CD4-positive, alpha-beta T cell treated with Interleukin-6 for 4 hours (primary cell): ENCODE results near the gene DDAH2.

Experiments
- DNase-seq: peaks from one replicate; pipeline ENCODE4 v3.0.0-alpha.2; 2020; ENCODE audit warnings: mixed read lengths

The DDAH2 gene

GRCh38 chr6:31729979-31730630, 1.0 kb upstream of the DDAH2 start:
- peak; percentile 74 for DNase-seq

DNA sequence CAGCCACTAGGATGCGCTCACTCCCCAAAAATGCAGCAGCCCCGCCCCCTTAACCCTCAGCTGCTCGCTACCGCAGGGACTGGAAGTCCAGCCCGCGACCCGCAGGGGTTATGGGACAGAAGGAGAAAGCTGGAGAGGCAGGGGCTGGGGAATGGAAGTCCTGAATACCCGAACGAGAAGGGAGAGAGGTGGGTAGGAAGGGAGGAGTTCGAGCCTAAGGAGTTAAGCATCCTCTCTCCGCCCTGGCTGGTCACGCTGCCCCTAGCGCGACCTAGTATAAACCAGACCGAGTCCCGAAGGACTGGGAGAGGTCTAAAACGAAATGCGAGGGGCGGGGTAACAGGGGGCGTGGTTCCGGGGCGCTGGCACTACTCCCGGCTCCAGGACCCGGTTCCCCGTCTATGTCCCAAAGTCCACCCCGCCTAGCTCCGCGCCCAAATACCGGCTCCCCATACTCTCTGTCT, 448 bp upstream of the DDAH2 start:
- peak; percentile 89 for DNase-seq

DNA sequence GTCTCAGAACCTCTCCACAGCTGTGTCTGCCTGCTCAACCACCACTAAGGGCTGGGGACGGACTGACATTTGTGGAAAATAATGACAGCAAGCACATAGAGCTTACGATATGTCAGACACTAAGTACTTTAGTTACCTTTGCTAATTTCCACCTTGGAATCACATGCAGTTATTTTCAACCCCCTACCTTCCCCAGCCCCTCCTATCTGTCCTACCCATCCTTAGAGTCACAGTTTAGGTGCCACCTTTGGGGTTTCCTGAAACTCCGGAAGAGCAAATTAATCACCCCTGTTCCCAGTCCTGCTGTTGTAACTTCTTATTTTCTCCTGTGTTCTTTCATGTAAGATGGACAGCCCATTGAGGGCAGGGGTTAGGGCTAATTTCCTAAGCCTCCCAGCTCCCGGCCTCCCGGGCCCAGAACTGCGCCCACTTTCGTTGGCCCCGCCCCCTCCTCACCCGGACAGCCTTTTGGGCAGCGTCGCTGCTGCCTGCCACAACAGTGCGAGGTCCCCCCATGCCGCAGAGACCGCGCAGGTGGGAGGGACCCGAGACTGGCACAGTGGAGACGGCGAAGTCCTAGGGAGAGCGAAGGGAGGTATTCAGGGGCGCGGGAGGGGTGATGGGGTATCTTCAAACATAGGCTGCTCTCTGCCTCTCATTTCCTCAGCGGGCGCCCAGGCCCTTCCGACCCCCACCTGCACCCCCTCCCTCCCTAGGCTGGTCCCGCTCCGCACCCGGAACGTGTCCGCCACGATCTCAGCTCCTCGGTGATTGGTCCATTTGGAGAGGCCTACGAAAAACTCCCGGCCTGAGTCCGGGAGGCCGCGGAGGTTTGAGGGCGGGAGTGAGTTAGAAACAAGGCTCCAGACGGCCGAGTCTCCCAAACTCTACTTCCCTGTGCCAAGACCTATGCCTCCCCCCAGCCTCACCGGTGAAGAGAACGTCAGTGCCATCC, 1.1 kb downstream of the DDAH2 start:
- DNase-seq, result no peak

GRCh38 chr6:31727034-31727716, 1.9 kb downstream of the DDAH2 start:
- DNase-seq, result peak; percentile 54

DNA sequence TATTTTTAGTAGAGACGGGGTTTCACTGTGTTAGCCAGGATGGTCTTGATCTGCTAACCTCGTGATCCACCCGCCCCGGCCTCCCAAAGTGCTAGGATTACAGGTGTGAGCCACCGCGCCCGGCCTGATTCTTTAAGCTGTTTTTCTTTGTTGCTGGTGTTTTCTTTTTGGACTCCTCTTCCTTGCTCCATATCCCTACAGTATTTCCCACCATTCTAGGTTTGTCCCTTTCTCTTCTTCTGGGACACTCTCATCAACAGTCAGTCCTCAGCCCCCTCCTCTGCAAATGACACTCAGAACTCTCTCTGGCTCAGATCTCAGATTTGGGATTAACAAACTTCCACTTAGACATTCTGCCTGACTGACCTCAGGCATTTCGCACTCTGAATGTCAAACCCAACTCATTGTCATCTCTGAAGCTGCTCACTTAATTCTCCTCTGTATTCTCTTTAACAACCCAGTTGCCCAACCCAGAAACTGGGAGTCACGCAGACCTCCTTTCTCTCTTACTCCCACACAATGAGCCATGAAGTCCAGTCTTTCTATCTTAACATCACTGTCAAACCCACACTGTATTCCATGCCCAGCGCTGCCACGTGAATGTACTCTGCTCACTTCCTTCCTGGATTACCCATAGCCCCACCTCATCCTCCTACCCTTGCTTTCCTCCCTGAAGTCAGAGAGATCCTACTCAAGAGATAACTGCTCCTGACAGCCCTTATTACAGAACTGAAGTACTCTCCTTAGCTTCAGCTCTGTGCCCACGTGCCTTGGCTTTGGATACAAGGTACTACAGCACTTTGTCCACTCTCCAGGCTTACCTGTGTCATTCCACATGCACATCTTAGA, 3.4 kb downstream of the DDAH2 start:
- DNase-seq, result no peak

DNA sequence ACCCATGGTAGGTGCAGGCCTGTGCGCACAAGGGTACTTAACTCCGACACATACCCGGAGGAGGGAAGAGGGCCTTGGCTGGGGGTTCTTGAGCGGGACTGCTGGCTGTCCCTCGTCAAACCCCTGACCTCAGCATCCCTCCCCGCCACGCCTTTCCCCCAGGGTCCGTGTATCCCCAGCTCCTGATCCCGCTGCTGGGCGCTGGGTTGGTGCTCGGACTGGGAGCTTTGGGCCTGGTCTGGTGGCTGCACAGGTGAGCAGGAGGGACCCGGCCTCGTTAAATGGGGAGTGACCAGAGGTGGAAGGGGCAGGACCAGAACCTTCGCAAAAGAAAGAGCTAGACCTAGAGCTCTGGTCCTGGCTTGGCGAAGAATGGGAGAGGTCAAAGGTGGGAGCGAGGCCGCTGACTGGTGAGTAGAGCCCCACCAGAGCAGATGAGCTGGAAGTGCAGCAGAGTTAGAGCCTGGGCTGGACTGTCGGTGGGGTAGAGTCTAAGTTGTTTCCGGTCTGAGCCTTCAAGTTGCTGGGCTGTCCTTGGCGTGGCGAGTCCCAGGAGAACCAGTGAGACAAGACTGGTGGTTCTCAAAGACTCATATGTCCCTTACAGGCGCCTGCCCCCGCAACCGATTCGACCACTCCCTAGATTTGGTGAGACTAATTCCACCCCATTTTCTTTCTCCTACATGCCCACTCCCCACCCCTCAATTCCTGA, 5.0 kb downstream of the DDAH2 start:
- no peak for DNase-seq

- DNase-seq, result no peak
Observed at GRCh38 chr6:31723245-31723979, 5.7 kb downstream of the DDAH2 start, which contains the start of gene MPIG6B. TSS of gene MPIG6B (plus strand) at chr6:31723373. CDS start at chr6:31723384, 11 bp downstream.

- no peak for DNase-seq
Observed at GRCh38 chr6:31722173-31722572, 6.9 kb downstream of the DDAH2 start.

- DNase-seq, result no peak
Observed at GRCh38 chr6:31721351-31722020, 7.6 kb downstream of the DDAH2 start, which contains the start of gene LY6G6C. TSS of gene LY6G6C (minus strand) at chr6:31721746. CDS start at chr6:31721679, 67 bp downstream.

DNA sequence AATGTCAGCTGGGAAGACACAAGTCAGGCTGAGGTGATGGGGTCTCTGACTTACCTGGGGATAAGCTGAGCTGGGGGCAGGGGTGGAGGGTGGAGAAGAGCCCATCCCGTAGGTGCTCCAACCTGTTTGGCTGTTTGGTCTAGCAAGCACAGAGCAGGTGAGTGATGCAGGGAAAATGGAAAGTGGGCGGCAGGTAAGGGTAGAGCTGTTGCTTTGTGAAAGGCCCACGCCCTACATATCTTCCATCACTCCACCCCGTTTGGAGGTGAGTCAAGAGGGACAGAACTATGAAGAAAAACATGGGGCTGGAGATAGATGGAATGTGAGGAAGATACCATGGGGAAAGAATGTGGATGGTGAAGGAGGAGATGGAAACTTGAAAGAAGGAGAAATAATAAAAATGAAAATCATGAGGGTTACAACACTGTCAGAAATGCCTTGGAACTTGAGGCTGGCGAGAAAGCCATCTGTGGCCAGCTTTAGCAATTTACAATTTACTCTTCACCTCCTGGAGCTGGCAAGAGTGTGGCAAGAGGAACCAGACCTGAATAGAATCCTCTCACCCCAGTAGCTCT, 8.8 kb downstream of the DDAH2 start:
- DNase-seq, result no peak

DNA sequence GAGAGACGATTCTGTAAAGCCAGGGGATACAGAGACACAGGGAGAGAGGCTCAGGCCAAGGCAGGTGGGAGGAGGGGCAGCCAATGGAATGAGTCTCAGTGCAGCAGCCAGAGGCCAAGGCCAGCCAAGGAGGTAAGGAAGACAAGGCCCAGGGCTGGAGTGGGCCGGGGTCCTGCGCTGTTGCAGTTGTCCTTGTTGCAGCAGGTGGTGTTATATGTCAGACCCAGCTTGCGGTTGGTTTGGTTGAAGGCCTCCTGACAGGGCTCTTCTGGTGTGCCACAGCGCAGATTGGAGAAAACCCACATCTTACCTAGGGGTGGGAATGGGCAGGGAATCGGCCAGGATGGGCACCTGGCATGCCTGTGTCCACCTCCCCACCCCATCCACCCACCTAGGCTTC, 10.1 kb downstream of the DDAH2 start:
- no peak for DNase-seq

DNA sequence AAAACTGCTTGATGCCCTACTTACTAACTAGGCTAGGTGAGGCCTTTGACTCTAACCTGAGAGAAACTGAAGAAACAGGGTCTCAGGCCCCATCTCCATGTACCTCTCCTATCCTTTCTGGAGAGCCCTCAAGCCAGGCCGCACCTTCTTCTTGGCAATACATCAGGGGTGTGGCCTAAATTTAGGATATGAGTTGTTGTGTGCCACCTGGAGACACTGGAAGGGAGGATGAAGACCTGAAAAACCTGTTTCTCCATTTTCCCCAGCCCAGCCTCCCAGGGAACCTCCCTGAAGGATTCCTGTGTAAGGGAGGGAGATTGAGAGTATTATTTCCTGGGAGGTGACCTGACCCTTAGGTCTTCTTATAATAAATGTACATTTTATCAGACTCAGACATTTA, 10.8 kb downstream of the DDAH2 start:
- DNase-seq, result no peak

GRCh38 chr6:31717499-31718222, 11.4 kb downstream of the DDAH2 start:
- DNase-seq, result no peak

GRCh38 chr6:31715022-31715958, 13.8 kb downstream of the DDAH2 start, which contains the start of gene LY6G6D:
TSS of gene LY6G6D (plus strand) at chr6:31715348. CDS start at chr6:31715356, 8 bp downstream.
- DNase-seq, result no peak

DNA sequence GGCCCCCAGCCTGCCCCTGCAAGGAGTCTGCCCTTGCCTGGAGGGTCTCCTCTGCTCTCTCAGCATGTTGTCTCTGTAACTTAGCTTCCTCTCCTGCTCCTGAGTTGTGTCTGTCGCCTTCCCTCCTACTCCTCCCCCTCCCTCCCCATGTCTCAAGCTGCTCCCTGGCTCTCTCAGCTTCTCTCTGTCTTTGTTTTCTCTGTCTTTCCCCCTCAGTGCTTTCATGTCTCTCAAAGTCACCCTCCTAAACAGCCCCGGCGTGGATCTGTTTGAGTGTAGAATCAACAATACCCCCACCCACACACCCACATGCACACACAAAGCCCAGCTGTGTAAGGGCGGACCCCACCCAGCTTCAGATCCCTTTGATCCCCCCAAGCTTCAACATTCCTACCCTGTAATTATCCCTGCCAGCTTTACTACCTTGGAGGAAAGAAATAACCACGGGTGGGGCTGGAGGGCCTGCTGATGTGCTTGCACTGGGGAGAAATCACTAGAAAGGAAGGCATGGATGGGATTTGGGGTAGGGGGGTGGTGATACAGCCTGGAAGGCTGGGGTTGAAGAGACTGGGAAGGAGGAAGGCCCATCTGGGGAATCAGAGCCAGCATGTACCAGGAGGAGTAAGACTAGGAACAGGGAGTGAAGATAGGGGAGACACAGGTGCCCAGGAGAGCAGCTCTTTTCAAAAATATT, 15.0 kb downstream of the DDAH2 start:
- no peak for DNase-seq

GRCh38 chr6:31713465-31713864, 15.6 kb downstream of the DDAH2 start:
- no peak for DNase-seq

DNA sequence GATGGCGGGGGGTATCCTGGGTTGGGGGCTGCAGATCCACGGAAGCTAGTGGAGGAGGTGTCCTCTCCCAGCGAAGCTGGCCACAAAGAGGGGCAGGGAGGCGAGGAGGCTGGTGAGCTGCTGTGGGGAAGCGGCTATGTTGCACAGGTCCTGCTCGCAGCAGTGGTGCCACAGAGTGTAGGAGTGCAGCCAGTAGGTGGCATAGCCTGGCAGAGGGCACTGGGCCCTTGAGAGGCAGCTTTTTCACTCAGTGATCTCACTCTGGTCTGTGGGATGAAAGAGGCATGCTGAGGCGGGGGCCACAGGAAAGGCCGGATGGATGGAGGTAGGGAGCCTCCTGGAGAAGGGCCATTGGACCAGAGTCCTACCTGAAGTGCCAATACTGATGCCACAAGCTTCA, 16.8 kb downstream of the DDAH2 start:
- peak; percentile 37 for DNase-seq
